OCI-LY1 (cell line): ENCODE results near the gene C4A.

Experiments
- CTCF ChIP-seq: fragments of 200-600 bp; sonication (generic), shearing (Covaris generic); IDR thresholded peaks from 2 replicates; pipeline ENCODE4 v1.5.1; 2017; ENCODE audit warnings: mild to moderate bottlenecking, antibody characterized with exemption, low read length, moderate library complexity, mixed read lengths
- EZH2 ChIP-seq: fragments of 200-600 bp; sonication (generic), shearing (Covaris generic); IDR thresholded peaks from 2 replicates; pipeline ENCODE4 v1.8.0; 2017; ENCODE audit warnings: borderline replicate concordance, mixed run types, mild to moderate bottlenecking, antibody characterized with exemption, low read length, moderate library complexity, mixed read lengths

- TF ChIP-seq CTCF = no peak
- no peak for TF ChIP-seq EZH2
Observed at GRCh38 chr6:32050562-32050961, 68.7 kb downstream of the C4A start.
